Endometrial microvascular endothelial cells (primary cell): ENCODE data around the gene C6orf52. TPM values are rescaled to one million over a fixed set of nuclear protein-coding genes. Genes with fewer than 3 reads are reported as not detected.
"Not testable (repeated sequence)": the region's sequence is repeated elsewhere in the genome, so short reads cannot be mapped to it uniquely, and the experiment has no call there.

Experiments
- in situ Hi-C: cut with HindIII; loops from 2 replicates; pipeline ENCODE4 v1.10.0; 2017; ENCODE audit warnings: low sequenced_read_pairs, low pct_unique_long_range_greater_than_20kb; ENCODE audit errors: inconsistent ontology term
- total RNA-seq: library from RNA; depleted of rRNA; stranded (reverse); fragments of >200 nt; gene quantifications from one replicate; pipeline ENCODE4 v1.2.3, GENCODE V29; 2015; ENCODE audit errors: inconsistent ontology term

Gene C6orf52
- total RNA-seq, 1 donor from 2014 or later = 17.6 TPM

- in situ Hi-C loops = not testable (repeated sequence)
Measured at GRCh38 chr6:10660431-10661191, 33.8 kb downstream of the C6orf52 start.

GRCh38 chr6:10659699-10660348 lies 34.6 kb downstream of the C6orf52 start:
- in situ Hi-C loops = no loop called here

DNA sequence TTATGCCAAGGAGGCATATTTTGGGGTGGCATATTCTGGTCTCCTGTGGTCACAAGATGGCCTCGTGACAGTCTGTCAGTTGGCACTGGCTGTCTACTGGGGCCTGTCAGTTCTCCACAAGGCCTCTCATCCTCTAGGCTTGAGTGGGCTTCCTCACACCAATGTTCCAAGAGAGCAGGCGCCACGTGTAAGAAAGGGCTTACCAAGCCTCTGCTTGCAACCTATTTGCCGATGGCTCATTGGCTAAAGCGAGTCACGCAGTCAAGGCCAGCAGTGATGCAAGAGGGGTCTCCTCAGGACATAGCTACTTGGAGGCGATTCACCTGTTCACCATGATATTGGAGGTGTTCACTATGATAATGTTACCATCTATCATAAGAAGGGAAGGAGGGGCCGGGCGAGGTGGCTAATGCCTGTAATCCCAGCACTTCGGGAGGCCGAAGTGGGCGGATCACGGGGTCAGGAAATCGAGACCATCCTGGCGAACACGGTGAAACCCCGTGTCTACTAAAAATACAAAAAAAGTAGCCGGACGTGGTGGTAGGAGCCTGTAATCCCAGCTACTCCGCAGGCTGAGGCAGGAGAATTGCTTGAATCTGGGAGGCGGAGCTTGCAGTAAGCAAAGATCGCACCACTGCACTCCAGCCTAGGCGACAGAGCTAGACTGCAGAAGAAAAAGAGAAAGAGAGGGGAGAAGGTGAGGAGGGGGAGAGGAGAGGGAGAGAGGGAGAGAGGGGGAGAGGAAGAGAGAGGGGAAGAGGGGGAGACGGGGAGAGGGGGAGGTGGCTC lies 35.3 kb downstream of the C6orf52 start:
- in situ Hi-C loops = no loop called here

- in situ Hi-C loops = no loop called here
Measured at GRCh38 chr6:10655508-10656055, 38.8 kb downstream of the C6orf52 start.

- in situ Hi-C loops = no loop called here
Measured at GRCh38 chr6:10644225-10644624, 50.2 kb downstream of the C6orf52 start.

GRCh38 chr6:10643201-10643651 lies 51.2 kb downstream of the C6orf52 start:
- in situ Hi-C loops = no loop called here

DNA sequence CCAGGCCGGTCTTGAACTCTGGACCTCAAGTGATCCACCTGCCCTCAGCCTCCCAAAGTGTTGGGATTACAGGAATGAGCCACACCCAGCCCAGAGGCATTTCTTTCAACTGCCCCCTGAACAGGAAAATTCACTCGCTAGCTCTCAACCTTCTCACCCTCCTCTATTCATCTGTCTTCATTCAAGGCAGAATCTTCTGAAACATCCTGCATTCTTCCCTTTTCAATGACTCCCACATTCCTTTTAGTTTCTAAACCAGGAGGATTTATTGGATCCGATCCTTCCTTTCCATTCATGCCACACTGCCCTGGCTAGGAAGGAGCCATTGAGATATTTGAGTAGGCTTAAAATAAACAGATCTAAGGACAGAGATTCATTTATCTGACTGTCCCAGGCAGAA lies 52.9 kb downstream of the C6orf52 start:
- in situ Hi-C loops = no loop called here

GRCh38 chr6:10640412-10640811 lies 54.0 kb downstream of the C6orf52 start:
- in situ Hi-C loops = no loop called here

DNA sequence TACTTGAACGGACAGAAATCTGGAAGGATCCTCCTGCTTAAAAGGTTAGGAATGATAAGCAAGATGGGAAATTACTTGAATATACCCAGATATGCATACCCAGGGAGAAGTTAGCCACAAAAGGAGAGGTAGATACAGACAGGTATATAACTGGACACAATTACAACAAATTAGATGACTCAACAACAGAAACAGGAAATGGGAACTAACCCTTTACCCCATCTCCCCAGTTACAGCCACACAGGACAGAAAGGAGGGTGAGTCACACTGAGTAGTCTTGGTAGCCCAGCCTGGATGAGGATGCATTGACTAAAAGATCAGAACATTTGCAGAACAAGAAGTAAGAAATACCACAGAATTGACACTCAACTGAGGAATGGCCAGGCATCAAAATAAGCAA lies 61.2 kb downstream of the C6orf52 start:
- in situ Hi-C loops = no loop called here

GRCh38 chr6:10630178-10630577 lies 64.2 kb downstream of the C6orf52 start:
- in situ Hi-C loops = no loop called here

- in situ Hi-C loops = no loop called here
Measured at GRCh38 chr6:10627800-10628199, 66.6 kb downstream of the C6orf52 start.

DNA sequence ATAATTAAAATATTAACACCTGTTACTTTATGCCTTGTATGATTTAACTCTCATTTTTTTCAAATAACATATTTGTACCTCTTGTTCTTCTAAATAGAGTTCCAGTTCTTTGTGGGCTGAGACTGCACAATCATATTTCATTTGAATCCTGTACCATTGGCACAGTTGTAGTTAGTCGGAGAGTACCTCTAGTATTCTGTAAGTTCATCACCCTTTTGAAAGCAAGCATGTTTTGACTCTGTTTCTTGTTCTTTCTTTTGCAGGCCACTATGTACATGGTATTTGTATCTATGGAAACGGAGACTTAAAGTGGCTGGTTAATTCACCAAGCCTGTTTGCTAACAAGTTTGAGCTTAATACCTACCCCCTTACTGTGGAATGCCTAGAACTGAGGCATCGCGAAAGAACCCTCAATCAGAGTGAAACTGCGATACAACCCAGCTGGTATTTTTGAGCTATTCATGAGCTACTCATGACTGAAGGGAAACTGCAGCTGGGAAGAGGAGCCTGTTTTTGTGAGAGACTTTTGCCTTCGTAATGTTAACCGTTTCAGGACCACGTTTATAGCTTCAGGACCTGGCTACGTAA lies 68.2 kb downstream of the C6orf52 start:
- in situ Hi-C loops = no loop called here

- in situ Hi-C loops = no loop called here
Measured at GRCh38 chr6:10624836-10625235, 69.6 kb downstream of the C6orf52 start.

GRCh38 chr6:10621847-10622246 lies 72.6 kb downstream of the C6orf52 start:
- in situ Hi-C loops = no loop called here

Other genes starting within 250 kb of the C6orf52 start
- gene GCNT2, start 173.3 kb downstream of the C6orf52 start, total RNA-seq = 30.8 TPM
- gene PAK1IP1, start 356 bp upstream of the C6orf52 start, total RNA-seq = 20.8 TPM
- gene TMEM14C, start 28.5 kb upstream of the C6orf52 start, total RNA-seq = 129 TPM
- 64.6 TPM for gene TMEM14B, start 53.2 kb upstream of the C6orf52 start, total RNA-seq
- gene MAK, start 143.9 kb upstream of the C6orf52 start, total RNA-seq = not detected
- not detected for gene GCM2, start 187.4 kb upstream of the C6orf52 start, total RNA-seq
- not detected for gene SYCP2L, start 192.4 kb upstream of the C6orf52 start, total RNA-seq